GM18519 (cell line): Measurements from ENCODE around the gene PSTPIP1.

Source experiments
- ATAC-seq: cut with Tn5 transposase; IDR thresholded peaks from one replicate; pipeline ENCODE4 v1.9.1; 2021; ENCODE audit warnings: mild to moderate bottlenecking, moderate library complexity; ENCODE audit not compliant: unreplicated experiment, low FRiP score

Gene PSTPIP1

DNA sequence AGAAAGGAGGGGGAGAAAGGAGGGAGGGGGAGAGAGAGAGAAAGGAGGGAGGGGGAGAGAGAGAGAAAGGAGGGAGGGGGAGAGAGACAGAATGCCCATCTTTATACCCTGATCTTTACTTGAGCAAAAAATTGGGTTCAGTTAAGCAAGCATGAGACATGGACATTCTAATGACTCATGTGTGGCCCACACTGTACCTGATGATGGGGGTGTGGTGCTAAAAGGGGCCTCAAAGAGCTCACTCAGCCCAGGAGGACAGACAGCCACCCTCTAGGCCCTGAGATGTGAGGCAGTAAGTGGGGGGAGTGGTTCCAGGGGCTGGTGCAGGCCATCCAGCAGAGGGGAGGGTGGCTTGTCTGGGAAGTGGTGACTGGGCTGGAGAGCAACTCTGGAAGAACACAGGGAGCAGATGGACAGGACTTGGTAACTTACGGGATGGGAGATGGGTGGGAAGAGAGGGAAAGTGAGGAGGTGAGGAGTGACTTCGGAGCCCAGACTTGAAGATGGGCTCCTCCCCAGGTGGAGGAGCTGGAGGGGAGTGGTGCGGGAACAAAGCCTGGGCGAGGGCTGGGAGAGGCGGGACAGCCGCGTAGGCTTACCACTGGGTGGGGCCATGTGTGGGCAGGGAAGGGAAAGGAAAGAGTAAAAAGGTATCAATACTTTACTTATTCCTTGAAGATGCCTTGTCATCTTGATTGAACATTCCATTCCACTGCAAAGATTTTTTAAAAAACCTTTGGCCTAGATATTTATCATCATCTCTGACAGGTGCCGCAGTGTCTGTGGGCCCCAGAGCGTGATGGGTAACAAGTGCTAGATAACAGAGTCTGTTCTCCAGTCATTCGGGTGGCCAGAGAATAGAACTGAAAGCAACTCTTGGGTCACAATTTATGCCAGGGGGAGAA lies 43.6 kb downstream of the PSTPIP1 start:
- no peak for ATAC-seq

- ATAC-seq = no peak
Observed at GRCh38 chr15:77039217-77039533, 44.2 kb downstream of the PSTPIP1 start.

GRCh38 chr15:77039848-77040247 lies 44.9 kb downstream of the PSTPIP1 start:
- ATAC-seq = no peak

GRCh38 chr15:77040673-77041072 lies 45.7 kb downstream of the PSTPIP1 start:
- no peak for ATAC-seq

DNA sequence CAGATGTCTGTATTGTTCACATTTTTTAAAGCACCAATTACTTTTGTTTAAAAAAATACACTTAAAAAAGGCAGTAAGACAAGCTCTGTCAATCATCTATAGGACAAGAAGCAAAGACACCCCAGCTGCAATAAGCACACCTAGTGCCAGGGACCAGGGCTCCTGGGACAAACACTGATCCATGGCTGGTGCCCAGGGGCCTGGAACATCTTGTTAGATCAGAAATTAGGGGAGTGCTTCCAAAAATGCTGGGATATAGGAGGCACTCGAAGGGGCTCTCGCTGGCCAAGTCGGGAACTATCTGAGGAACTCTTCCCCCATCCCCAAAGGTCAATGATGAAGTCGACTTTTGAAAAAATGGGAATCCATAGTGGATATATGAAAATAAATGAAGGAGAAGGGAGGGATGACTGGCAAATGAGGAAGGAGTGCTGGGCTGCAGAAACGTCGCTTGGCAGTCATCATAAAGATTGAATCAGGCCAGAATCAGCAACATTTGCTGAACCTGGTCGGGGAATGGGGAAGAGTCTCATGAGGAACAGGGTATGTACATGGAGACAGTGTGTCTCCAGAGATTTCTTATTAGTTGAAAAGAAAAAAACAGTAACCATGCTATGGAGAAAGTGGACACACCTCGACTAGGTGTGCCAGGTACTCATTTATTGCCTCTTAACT lies 47.5 kb downstream of the PSTPIP1 start:
- no peak for ATAC-seq

DNA sequence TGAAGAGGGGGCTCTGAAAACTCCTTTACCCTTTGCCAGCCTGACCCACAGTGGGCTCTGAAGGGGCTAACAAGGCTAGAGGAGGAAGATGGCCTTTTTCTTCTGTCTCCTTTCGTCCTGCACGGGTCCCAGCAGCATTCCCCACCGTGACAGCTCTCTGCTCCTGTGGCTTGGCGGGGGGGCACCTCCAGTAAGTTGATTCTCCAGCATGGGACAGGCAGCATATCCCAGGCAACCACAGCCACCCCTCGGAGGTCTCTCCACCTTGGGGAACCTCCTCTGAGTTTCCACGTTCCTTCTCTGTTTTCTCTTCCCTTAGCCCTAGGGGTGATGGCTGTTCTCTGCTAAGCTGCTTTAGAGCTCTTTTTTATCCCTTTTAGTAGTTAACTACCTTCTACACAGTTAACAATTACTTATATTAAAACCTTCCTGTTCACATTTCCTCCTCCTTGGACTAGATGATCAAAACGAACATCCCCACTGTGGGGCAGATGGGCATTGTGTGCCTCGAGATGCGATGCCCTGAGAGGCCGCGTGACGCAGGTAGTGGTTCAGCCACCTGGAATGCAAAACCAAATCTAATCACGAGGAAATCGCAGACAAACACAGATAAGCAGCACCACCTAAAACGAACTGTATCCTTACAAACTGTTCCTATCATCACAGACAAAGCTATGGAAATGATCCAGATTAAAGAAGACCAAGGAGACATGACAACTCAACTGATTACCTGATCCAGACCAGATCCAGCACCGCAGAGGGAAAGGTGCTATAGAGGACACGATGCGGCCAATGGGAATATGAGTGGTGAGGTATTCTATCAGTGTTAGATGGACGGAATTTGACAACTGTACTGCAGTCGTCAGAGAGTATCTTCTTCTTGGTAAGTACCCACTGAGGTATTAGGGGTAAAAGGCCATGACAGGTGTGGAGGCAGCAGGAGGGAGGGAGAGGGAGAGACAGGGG lies 48.3 kb downstream of the PSTPIP1 start:
- ATAC-seq = no peak

DNA sequence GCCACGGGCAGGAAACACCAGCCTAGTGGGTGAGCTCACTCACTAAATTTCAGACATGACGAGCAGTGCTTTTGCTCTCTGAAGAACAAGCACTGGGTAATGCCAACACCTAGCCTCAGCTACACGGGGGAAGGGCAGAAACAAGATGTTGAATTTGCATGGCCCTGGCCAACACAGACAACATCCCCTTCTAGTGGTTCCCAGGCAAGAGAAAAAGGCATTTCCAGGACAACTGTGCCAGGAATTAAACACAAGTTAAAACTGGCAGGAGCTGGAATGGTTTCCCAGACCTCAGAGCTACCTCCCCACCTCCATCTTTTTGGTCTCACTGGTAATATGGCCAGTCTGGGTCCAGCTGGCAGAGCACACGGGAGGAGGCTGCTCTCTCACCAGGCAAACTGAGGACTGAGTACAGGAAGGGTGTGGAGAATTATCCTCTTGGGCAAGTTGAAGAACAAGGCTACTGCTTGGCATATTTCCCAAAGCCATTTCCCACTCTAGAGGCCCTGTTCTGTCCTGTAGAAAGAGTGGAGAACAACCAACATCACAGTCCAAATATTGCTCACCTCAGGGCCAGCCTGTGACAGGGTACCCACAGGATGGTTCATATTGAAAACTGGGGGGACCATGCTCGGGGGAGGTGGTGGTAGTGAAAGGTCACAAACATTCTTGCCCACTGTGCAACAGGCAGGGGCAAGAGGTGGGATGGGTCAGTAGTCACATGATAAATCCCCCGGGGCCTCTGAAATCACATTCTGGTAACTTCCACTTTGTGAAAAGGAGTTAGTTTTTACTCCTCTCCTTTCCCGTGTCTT lies 49.5 kb downstream of the PSTPIP1 start:
- no peak for ATAC-seq

DNA sequence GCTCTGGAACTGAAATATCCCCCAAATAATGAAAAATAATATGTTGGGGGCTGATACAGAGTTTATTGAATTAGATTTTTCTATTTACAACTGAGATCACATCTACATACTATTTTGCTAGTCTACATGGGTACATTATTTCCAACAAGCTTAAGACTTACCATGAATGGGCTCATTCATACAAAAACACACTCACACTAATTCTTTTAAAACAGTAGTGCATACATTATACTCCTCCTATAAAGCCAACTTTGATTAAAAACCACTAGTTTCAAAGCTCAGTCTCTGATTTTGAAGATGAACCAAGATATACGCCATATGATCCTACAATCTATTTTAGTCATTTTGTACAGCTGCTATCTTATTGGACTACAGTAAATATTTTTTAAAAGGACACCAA lies 51.1 kb downstream of the PSTPIP1 start:
- ATAC-seq = no peak

DNA sequence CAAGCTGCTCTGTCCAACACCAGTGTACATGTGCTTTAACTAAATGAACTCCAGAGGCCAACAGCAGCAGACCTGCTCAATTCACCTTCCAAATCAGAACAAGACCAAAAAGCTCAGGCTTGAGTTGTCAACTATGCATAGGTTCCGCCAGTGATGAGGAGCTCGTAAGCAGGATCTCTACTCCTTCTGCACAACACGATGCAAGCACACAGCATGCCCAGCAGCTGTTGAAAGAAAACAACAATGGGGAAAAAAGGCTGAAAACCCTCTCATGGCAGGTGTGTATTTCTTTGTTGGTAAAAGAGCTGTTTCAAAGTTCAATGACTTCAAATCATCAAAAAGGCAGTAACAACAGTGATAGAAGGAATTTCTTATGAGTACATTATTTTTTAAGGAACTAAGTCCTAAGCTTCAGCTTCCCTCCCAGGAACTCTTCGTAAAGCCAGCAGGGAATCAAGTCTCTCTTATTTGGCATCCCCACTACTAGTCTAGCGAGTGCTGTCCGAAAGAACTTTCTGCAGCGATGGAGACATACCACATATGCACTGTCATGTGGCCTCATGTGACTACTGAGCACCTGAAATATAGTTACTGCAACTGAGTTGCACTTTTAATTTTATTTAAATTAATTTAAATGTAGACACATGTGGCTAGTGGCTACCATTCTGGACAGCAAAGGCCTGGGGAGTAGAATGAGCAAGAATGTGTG lies 51.9 kb downstream of the PSTPIP1 start:
- ATAC-seq = no peak

DNA sequence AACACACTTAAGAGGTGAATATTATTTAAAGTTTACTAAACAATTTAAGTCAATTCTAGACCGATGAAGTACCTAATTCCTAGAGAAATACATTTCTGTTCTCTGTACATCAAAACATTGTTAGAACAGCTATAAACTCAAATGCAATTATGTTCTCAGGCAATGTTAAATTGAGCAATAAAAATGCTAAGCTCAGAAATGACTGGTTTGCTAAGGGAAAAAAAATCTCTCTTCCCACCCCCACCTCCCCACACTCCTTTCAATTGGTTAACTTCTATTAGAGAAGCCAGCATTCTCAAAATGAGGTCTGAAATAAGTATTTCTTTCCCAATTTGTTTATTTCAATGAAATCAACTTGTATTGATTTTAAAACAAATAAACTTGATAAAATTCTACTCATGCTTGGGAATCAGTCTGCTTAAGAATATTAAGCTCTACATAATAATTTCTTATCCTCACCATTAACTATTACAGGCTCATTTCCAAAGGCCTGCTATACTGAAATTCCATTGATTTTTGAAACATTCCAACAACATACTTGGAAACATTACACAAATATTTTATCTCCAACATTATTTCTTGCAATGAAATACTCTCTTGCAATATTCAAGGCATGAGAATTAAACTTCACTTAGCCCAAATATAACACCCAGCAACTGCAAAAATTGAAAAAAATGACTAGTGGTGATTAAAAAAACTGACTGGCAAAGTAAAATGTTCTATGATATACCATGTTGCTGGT lies 53.4 kb downstream of the PSTPIP1 start:
- ATAC-seq = no peak

DNA sequence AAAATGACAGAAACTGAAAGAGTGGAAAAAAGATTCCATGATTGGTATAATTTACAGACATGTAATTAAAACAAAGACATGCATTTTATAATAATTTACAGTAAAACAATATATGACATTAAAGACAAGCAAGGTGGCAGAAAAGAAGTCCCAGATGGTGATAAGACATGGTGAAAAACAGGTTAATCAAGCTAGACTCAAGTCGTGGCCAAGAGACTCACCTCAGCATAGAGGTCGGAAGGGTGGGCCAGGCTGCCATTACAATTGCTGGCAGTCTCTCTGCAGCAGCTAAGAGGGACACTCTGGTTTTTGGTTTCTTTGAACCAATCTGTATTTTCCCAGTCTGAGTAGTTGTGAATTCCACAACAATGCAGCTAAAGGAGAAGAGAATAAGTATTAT lies 57.6 kb downstream of the PSTPIP1 start:
- ATAC-seq = no peak

DNA sequence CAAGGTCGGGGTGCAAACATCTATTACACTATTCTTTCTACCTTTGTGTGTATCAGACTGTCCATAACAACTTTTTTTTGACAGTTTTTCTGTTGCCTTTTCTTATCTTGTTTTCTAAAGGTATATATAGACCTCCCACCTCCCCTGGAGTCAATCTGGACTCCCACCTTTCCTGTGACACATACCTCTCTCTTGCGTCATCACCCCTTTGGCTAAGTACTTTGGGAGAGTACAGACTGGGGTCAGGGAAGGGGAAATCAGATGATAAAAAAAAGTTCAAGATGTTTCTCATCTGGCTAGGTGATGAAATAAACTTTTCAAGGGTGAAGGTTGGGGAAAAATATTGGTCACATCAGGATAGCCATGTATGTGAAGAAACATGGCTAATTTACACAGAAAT lies 58.8 kb downstream of the PSTPIP1 start:
- ATAC-seq = no peak

DNA sequence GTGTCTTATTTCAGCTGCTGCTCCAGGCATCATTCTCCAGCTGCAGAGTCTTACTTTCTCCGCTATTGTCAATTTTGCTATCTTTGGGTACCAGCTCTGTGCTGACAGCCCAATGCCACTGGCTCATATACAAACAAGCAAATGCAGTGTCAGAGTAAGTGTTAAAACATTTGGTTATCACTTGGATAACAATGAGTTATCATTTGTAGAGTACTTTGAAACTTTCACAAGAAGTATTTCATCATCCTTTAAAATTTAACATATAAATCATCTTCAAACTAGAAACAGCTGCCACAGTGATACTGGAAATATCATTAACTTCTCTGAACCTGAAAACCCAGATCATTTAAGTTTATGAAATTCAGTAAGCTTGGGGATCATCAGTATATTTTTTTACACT lies 62.1 kb downstream of the PSTPIP1 start:
- ATAC-seq = no peak

DNA sequence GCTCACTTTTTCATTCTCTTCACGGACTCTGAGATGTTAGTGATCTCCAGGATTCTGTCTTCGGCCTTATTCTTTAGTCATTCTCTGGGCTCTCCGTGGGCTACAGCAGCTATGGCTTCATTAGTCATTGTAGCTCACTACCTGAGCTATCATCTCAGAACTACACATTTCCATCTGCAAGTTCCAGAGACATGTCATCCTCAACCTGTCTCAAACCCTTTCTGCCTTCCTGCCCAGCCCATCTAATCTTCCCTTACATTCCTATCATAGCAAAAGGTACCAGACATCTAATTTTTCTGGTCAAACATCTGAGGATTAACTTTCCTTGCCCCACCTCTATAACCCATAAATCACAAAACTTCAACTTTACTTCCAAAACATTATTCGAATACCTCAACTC lies 62.8 kb downstream of the PSTPIP1 start:
- ATAC-seq = no peak

DNA sequence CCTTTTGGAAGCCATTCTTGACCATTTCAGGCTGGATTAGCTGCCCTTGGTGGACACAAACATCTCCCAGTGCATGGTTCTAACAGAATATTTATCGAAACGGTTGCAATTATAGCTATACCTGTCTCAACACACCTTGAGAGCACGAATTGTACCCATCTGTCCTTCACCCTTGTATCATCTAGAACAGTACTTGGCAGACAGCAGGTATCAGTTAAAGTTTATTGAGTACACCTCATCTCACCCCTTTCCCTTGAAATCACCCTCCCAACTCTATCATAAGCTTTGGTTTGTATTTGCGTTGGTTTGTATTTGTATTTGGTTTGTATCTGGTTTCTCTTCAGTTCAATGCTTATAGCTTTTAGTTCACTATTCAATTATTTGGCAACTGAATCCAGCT lies 63.5 kb downstream of the PSTPIP1 start:
- no peak for ATAC-seq

DNA sequence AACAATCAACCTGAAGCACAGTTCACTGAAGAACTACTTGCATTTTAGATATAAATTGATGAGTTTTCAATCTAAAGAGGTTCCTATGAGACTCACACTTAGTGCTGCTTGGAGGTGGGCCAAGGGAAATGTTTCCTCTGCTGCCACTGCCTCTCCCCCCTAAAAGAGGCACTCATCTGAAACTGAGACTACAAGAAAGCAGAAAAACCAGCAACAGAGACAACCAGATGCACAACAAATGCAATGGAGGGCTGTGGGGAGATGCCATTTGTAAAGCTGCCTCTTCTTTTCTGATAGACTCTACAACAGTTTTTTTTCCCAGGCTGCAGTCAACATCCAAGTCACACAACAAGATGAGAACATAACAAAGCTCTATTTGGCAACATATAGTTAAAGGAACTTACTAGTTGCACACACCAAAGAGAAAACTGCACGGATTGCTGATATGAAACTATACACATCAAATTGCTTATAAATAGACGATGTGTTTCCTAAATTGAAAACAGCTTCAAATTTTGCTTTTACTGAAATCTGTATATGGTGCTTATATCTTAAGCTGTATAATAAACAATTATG lies 64.9 kb downstream of the PSTPIP1 start:
- no peak for ATAC-seq

- no peak for ATAC-seq
Observed at GRCh38 chr15:77060546-77060945, 65.6 kb downstream of the PSTPIP1 start.

GRCh38 chr15:77063249-77063648 lies 68.3 kb downstream of the PSTPIP1 start:
- ATAC-seq = no peak

DNA sequence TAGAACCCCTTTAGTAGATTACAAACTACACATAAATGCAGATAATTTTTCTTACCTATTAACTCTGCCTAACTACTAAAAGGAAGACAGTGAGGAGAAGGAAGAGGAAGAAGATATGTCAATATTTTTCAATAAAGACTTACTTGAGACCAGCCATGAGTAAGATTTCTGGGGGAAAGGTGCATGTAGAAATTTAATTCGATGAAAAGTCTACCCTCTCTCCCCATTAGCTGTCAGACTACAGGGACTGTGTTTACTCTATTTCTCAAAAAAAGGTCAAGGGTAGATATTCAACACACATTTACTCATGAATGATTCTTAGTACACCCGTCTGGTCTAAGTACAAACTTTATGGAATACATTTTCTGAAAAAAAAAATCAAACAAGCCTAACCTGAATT lies 69.1 kb downstream of the PSTPIP1 start:
- ATAC-seq = no peak
